ENCODE results near the gene MRPL46. TPM values are rescaled to one million over a fixed set of nuclear protein-coding genes. Genes with fewer than 3 reads are reported as not detected.

MRPL46 gene
- total and polyA plus RNA-seq, 2 of the 8 experiments (the other 6 are each of a cell fraction or from before 2014, with no cell fraction given): 17.2 to 24.5 TPM

Other genes with a start within 250 kb of the MRPL46 start
- gene NTRK3, start 210.6 kb downstream of the MRPL46 start, total RNA-seq (2021; fragmentation: NEBNext Ultra II Directional; extraction: Animal tissue kit (Norgen Biotek cat#: 25700)): 4.5 and 4.6 TPM in 2 replicates
- 6.8 and 7.4 TPM in 2 replicates for gene NTRK3, start 210.6 kb downstream of the MRPL46 start, polyA plus RNA-seq (2011; rRNA removed)
- gene MRPS11, start 320 bp upstream of the MRPL46 start, total RNA-seq (2021; fragmentation: NEBNext Ultra II Directional; extraction: Animal tissue kit (Norgen Biotek cat#: 25700)): 41.4 and 50.4 TPM in 2 replicates
- gene MRPS11, start 320 bp upstream of the MRPL46 start, polyA plus RNA-seq (2011; rRNA removed): 57.6 and 59.2 TPM in 2 replicates
- gene DET1, start 79.3 kb upstream of the MRPL46 start, total RNA-seq (2021; fragmentation: NEBNext Ultra II Directional; extraction: Animal tissue kit (Norgen Biotek cat#: 25700)): 5.4 and 6.1 TPM in 2 replicates
- 7.7 and 8.5 TPM in 2 replicates for gene DET1, start 79.3 kb upstream of the MRPL46 start, polyA plus RNA-seq (2011; rRNA removed)
- gene AEN, start 154.0 kb upstream of the MRPL46 start, total RNA-seq (2021; fragmentation: NEBNext Ultra II Directional; extraction: Animal tissue kit (Norgen Biotek cat#: 25700)): 122 and 125 TPM in 2 replicates
- 112 and 167 TPM in 2 replicates for gene AEN, start 154.0 kb upstream of the MRPL46 start, polyA plus RNA-seq (2011; rRNA removed)
- 2.9 and 4.0 TPM in 2 replicates for gene ISG20, start 171.6 kb upstream of the MRPL46 start, total RNA-seq (2021; fragmentation: NEBNext Ultra II Directional; extraction: Animal tissue kit (Norgen Biotek cat#: 25700))
- gene ISG20, start 171.6 kb upstream of the MRPL46 start, polyA plus RNA-seq (2011; rRNA removed): 5.0 and 5.2 TPM in 2 replicates

Data from H1 (cell line).